CD8-positive, alpha-beta memory T cell (primary cell): ENCODE results near the gene MYF5. TPM values are rescaled to one million over a fixed set of nuclear protein-coding genes. Genes with fewer than 3 reads are reported as not detected.

Experiments
- CTCF ChIA-PET: fragments of 350-600 bp; sonication (Branson Sonifier 250); formaldehyde crosslinking; loops from one replicate; lab custom pipeline; 2021; ENCODE audit warnings: antibody characterized with exemption; lab: Charles Lee
- POLR2A ChIA-PET: fragments of 350-600 bp; sonication (Branson Sonifier 250); formaldehyde crosslinking; loops from one replicate; lab custom pipeline; 2021; ENCODE audit warnings: antibody characterized with exemption; lab: Charles Lee
- DNase-seq, 5 donors: peaks; one replicate each; pipeline versions ENCODE4 v3.0.0 to v3.0.0-alpha.2; 2020 to 2022; ENCODE audit warnings: mixed read lengths in 1 of 5
- H3K27ac ChIP-seq: one replicate; pipeline ENCODE4 v1.7.0; 2013; ENCODE audit warnings: low read depth, mild to moderate bottlenecking, low read length, moderate library complexity
- H3K27me3 ChIP-seq: 2 replicates; pipeline ENCODE4 v1.7.0; 2013; ENCODE audit warnings: low read length, mild to moderate bottlenecking; ENCODE audit not compliant: insufficient read depth, poor library complexity, severe bottlenecking
- H3K36me3 ChIP-seq: 2 replicates; pipeline ENCODE4 v1.7.0; 2013; ENCODE audit warnings: mild to moderate bottlenecking, low read length, moderate library complexity; ENCODE audit not compliant: insufficient read depth
- H3K4me1 ChIP-seq: 2 replicates; pipeline ENCODE4 v1.7.0; 2013; ENCODE audit warnings: mild to moderate bottlenecking, low read length, moderate library complexity; ENCODE audit not compliant: insufficient read depth
- H3K4me3 ChIP-seq: 2 replicates; pipeline ENCODE4 v1.7.0; 2013; ENCODE audit warnings: mild to moderate bottlenecking, low read length
- H3K9me3 ChIP-seq: 2 replicates; pipeline ENCODE4 v1.7.0; 2013; ENCODE audit warnings: mild to moderate bottlenecking, low read length
- H3K27ac Mint-ChIP-seq, 8 donors: one replicate each; pipeline ENCODE4 v1.8.0; 2020 to 2021; ENCODE audit warnings: mixed read lengths in 8 of 8, mild to moderate bottlenecking in 6 of 8, inconsistent platforms in 3 of 8, moderate library complexity in 3 of 8
- H3K27me3 Mint-ChIP-seq, 2 donors: one replicate each; pipeline ENCODE4 v1.8.0; 2020 to 2021; ENCODE audit warnings: mixed read lengths in 2 of 2, mild to moderate bottlenecking in 1 of 2, moderate library complexity in 1 of 2
- H3K36me3 Mint-ChIP-seq, 3 donors: one replicate each; pipeline ENCODE4 v1.8.0; 2020 to 2021; ENCODE audit warnings: mixed read lengths in 3 of 3, inconsistent platforms in 1 of 3, mild to moderate bottlenecking in 1 of 3
- H3K4me1 Mint-ChIP-seq, 3 donors: one replicate each; pipeline ENCODE4 v1.8.0; 2020 to 2021; ENCODE audit warnings: mixed read lengths in 3 of 3, inconsistent platforms in 1 of 3, mild to moderate bottlenecking in 1 of 3
- H3K4me3 Mint-ChIP-seq, 7 donors: one replicate each; pipeline ENCODE4 v1.8.0; 2020 to 2021; ENCODE audit warnings: mixed read lengths in 7 of 7, mild to moderate bottlenecking in 6 of 7, moderate library complexity in 4 of 7, inconsistent platforms in 2 of 7
- H3K9me3 Mint-ChIP-seq, 5 donors: one replicate each; pipeline ENCODE4 v1.8.0; 2020 to 2022; ENCODE audit warnings: mixed read lengths in 5 of 5, mild to moderate bottlenecking in 3 of 5, moderate library complexity in 2 of 5, inconsistent platforms in 1 of 5
- polyA plus RNA-seq: library from polyadenylated mRNA; unstranded; fragments of 300-500 nt; fragmentation: Illumina TruSeq; gene quantifications from one replicate; pipeline ENCODE4 v1.2.3, GENCODE V29; 2021
- total RNA-seq, 2 experiments: library from RNA; stranded (reverse); gene quantifications; one replicate each; pipeline ENCODE4 v1.2.3, GENCODE V29; 2021

Gene MYF5
- total and polyA plus RNA-seq, 3 experiments from 2014 or later = not detected

DNA sequence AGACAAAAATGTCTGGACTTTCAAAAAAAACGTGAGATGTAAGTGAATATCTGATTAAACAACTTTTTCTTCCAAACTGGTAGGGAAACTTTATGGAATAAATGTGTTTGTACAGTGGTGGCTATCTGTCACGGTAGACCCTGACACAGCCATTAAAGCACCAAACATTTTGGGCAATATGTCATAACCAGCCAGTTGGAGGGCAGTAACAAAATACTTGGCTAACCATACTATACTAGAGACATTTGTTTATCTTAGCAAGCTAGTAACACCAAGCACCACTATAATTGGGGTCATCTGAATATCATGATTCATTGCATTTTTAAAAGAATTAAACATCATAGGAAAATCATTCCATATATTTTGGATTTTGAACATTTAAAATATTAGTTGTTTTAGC lies 15.3 kb upstream of the MYF5 start:
- no peaks in the 10 kb centered on the region for H3K4me1 ChIP-seq
- ChIA-PET POLR2A (no interaction called here), CTCF (no interaction called here)
- no peaks in the 10 kb centered on the region for H3K4me1 Mint-ChIP-seq
- H3K27me3 ChIP-seq = no peaks in the 10 kb centered on the region
- H3K36me3 ChIP-seq = no peaks in the 10 kb centered on the region
- H3K27ac ChIP-seq = no peak overlapping the region
- no peaks in the 10 kb centered on the region for H3K36me3 Mint-ChIP-seq
- H3K9me3 ChIP-seq = no peaks in the 10 kb centered on the region
- DNase-seq = no peak
- H3K27me3 Mint-ChIP-seq = peaks cover 1 to 4% of the 10 kb centered on the region in 2 donors
- H3K27ac Mint-ChIP-seq = no peak overlapping the region
- H3K4me3 ChIP-seq = no peak overlapping the region
- peaks cover 0 to 5% (median 3%) of the 10 kb centered on the region in 5 donors for H3K9me3 Mint-ChIP-seq
- no peak overlapping the region for H3K4me3 Mint-ChIP-seq

DNA sequence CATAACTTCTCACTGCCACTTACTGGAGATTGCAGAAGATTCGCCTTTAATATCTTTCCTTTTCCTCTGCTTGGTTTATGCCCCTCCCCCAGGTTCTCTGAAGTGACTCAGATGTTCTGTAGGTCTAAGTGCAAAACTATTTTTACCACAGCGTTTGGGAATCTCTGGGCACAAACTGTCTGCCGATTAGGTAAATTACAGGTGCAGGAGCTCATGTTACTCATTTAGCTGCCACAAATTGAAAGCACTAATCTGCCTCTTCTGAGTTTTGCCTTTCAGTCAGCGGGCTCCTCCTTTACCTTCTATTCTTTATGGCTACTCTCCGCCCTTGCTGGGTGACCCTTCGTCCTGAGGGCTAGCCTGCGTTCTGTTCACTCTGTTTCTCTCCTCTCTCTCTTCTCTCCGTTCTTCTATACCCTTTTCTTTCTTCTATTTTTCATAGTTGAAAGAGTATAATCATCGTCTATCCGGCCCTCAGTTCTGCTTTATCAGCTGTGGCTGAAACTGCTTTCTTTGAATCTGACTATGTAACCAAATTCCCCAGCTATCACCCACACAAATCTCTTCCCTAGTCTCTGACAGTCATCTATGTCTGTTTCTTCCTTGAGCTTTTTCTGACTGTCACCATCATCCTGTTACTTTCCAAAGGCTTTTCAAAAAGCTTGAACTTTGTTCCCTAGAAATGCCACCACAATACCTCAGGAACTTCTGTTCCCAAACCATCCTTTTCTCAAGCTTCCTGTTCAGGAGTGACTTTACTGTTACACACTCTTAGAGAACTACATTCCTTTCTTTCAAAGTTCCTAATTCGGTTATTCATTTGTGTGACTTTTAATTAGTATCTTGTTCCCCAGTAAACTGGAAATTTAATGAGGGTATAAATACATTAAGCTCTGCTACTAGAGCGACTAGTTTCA lies 13.6 kb upstream of the MYF5 start:
- Histone ChIP-seq H3K4me1 (no peaks in the 10 kb centered on the region), H3K27me3 (no peaks in the 10 kb centered on the region), H3K36me3 (no peaks in the 10 kb centered on the region), H3K27ac (no peak overlapping the region), H3K9me3 (no peaks in the 10 kb centered on the region), H3K4me3 (no peak overlapping the region)
- Mint-ChIP-seq H3K4me3 (no peak overlapping the region), H3K36me3 (no peaks in the 10 kb centered on the region), H3K27me3 (peaks cover 3 to 13% of the 10 kb centered on the region in 2 donors), H3K27ac (no peak overlapping the region), H3K4me1 (no peaks in the 10 kb centered on the region), H3K9me3 (peaks cover 0 to 14% (median 8%) of the 10 kb centered on the region in 5 donors)
- ChIA-PET POLR2A (no interaction called here), CTCF (no interaction called here)
- no peak for DNase-seq

DNA sequence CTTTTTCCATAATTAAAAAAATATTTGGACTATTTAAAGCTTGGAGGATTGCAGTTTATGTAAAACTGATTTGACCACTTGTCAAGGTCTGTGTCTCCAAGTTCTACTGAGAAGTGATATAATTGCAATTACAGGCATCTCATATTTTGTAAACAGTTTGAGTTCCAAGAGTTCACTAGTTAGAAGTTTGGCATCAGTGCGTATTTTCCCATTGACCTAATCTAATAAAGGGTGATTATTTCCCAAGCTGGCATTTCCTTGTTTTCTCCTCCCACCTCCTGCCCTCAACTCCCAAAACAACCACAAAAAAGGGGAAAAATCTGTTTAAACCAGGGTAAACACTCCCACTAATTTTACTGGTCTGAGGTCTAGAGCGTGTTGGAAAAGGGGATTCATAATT lies 12.3 kb upstream of the MYF5 start:
- Mint-ChIP-seq H3K27me3 (peaks cover 5 to 22% of the 10 kb centered on the region in 2 donors), H3K4me1 (no peaks in the 10 kb centered on the region), H3K36me3 (no peaks in the 10 kb centered on the region), H3K27ac (no peak overlapping the region), H3K4me3 (no peak overlapping the region), H3K9me3 (peaks cover 3 to 14% (median 10%) of the 10 kb centered on the region in 5 donors)
- DNase-seq = no peak
- CTCF ChIA-PET = no interaction called here
- no peaks in the 10 kb centered on the region for H3K27me3 ChIP-seq
- POLR2A ChIA-PET = no interaction called here
- H3K4me3 ChIP-seq = no peak overlapping the region
- H3K4me1 ChIP-seq = no peaks in the 10 kb centered on the region
- no peaks in the 10 kb centered on the region for H3K9me3 ChIP-seq
- no peak overlapping the region for H3K27ac ChIP-seq
- H3K36me3 ChIP-seq = no peaks in the 10 kb centered on the region

DNA sequence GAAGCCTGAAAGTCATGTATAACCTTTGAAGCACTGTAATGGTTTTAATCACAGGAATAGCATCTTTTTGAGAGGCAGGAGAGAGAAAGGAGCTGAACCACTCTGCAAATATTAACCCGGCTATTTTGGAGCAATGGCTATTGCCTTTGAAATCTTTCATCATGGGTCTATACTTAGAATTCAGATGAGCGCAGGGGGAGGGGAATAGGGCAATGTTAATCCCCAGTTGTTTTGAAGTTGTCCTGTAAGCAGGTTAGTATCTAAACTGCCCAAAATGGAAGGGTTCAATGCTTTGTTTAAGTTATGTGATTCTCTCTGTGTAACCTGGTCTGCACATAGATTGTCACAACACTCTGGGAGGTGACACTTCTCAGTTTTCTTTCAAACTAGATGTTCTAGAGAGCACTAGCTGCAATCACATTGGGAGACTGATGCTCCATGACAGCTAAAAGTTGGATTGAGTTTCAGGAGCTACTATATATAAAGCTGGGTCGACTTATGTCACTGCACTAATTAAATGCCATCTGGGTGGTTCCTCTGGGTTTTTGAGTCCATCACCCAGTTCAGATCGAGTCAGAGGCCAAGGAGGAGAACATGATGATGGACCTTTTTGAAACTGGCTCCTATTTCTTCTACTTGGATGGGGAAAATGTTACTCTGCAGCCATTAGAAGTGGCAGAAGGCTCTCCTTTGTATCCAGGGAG lies 9.4 kb upstream of the MYF5 start, which contains the start of gene MYF6:
MYF6 (plus strand) TSS at position 509 of the 704 bp plus-strand sequence; CDS start at position 595, 86 bp downstream.
- Histone ChIP-seq H3K36me3 (no peaks in the 10 kb centered on the region), H3K9me3 (no peaks in the 10 kb centered on the region), H3K4me1 (no peaks in the 10 kb centered on the region), H3K4me3 (no peak within 1 kb of the TSS), H3K27ac (no peak within 1 kb of the TSS), H3K27me3 (no peaks in the 10 kb centered on the region)
- H3K36me3 Mint-ChIP-seq = no peaks in the 10 kb centered on the region
- DNase-seq = no peak
- peaks cover 10 to 20% (median 11%) of the 10 kb centered on the region in 5 donors for H3K9me3 Mint-ChIP-seq
- peak within 1 kb of the TSS in 1 of 7 donors; percentile 40 for H3K4me3 Mint-ChIP-seq
- H3K27me3 Mint-ChIP-seq = peaks cover 14 to 23% of the 10 kb centered on the region in 2 donors
- ChIA-PET CTCF (no interaction called here), POLR2A (no interaction called here)
- no peak within 1 kb of the TSS for H3K27ac Mint-ChIP-seq
- H3K4me1 Mint-ChIP-seq = no peaks in the 10 kb centered on the region

DNA sequence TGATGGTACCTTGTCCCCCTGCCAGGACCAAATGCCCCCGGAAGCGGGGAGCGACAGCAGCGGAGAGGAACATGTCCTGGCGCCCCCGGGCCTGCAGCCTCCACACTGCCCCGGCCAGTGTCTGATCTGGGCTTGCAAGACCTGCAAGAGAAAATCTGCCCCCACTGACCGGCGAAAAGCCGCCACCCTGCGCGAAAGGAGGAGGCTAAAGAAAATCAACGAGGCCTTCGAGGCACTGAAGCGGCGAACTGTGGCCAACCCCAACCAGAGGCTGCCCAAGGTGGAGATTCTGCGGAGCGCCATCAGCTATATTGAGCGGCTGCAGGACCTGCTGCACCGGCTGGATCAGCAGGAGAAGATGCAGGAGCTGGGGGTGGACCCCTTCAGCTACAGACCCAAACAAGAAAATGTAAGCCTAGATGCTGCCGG lies 8.9 kb upstream of the MYF5 start:
- CTCF ChIA-PET = no interaction called here
- Mint-ChIP-seq H3K27ac (no peak overlapping the region), H3K4me1 (no peaks in the 10 kb centered on the region), H3K36me3 (no peaks in the 10 kb centered on the region), H3K27me3 (peaks cover 14 to 23% of the 10 kb centered on the region in 2 donors), H3K9me3 (peaks cover 10 to 20% (median 12%) of the 10 kb centered on the region in 5 donors), H3K4me3 (no peak overlapping the region)
- Histone ChIP-seq H3K4me3 (no peak overlapping the region), H3K4me1 (no peaks in the 10 kb centered on the region), H3K36me3 (no peaks in the 10 kb centered on the region), H3K27me3 (no peaks in the 10 kb centered on the region), H3K27ac (no peak overlapping the region), H3K9me3 (no peaks in the 10 kb centered on the region)
- peak in 1 of 5 donors; percentile 45 for DNase-seq
- POLR2A ChIA-PET = no interaction called here

DNA sequence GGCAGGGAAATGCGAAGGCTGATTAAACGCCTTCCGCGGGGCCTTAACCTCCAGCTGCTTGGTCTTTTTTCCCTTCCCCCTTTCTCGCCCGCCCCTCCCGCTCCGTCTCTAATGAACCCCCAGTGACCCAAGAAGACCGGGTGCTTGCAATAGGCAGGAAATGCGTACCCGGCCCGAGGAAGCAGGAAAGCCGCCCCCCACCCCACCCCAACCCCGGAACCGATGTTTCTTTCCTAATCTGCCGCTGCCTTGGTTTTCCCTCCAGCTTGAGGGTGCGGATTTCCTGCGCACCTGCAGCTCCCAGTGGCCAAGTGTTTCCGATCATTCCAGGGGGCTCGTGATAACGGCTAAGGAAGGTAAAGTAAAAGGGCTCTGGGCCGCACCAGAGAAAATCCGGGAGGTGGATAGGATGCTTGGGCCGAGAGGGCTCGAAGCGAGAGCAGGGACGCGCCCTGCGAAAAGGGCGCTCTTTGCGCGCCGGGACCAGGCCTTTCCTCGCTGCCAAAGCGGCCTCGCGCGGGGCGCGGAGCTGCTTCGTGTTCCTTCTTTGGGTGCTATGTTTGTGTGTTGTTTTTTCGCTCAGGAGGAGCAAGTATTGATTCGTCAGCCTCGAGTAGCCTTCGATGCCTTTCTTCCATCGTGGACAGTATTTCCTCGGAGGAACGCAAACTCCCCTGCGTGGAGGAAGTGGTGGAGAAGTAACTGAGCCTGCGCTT lies 8.3 kb upstream of the MYF5 start:
- H3K27me3 Mint-ChIP-seq = peaks cover 14 to 23% of the 10 kb centered on the region in 2 donors
- POLR2A ChIA-PET = no interaction called here
- no peak overlapping the region for H3K27ac Mint-ChIP-seq
- Histone ChIP-seq H3K27ac (no peak overlapping the region), H3K4me1 (no peaks in the 10 kb centered on the region), H3K36me3 (no peaks in the 10 kb centered on the region), H3K9me3 (no peaks in the 10 kb centered on the region), H3K4me3 (no peak overlapping the region), H3K27me3 (no peaks in the 10 kb centered on the region)
- CTCF ChIA-PET = no interaction called here
- peaks cover 9 to 20% (median 11%) of the 10 kb centered on the region in 5 donors for H3K9me3 Mint-ChIP-seq
- H3K4me1 Mint-ChIP-seq = no peaks in the 10 kb centered on the region
- no peak overlapping the region for H3K4me3 Mint-ChIP-seq
- H3K36me3 Mint-ChIP-seq = no peaks in the 10 kb centered on the region
- DNase-seq = no peak

DNA sequence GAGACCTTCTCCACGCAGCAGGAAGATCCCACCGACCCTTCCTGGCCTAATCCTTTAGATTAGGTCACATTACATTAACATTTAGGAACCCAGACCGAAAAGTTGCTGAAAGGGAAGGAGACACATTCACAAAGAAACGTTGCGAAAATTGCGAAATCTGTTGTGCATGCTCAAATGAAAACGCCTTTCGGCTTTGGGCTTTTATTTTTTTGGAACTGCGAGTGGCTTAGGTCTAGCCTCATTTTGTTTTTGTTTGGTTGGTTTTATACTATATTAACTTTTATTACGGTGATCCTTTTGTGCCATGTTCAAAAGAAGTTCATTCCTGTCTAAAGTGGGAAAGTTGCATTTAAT lies 7.8 kb upstream of the MYF5 start:
- no peak for DNase-seq
- H3K27me3 ChIP-seq = no peaks in the 10 kb centered on the region

More for the DNA sequence above, 7.8 kb upstream of the MYF5 start:
- ChIA-PET CTCF (no interaction called here), POLR2A (no interaction called here)
- Histone ChIP-seq H3K4me1 (no peaks in the 10 kb centered on the region), H3K36me3 (no peaks in the 10 kb centered on the region), H3K9me3 (no peaks in the 10 kb centered on the region), H3K27ac (no peak overlapping the region), H3K4me3 (no peak overlapping the region)
- Mint-ChIP-seq H3K4me1 (no peaks in the 10 kb centered on the region), H3K27me3 (peaks cover 14 to 27% of the 10 kb centered on the region in 2 donors), H3K36me3 (no peaks in the 10 kb centered on the region), H3K4me3 (no peak overlapping the region), H3K27ac (no peak overlapping the region), H3K9me3 (peaks cover 9 to 20% (median 12%) of the 10 kb centered on the region in 5 donors)
